SKM-1 treated with dmso at 0.1 percent for 144 hours (cell line): ENCODE measurements around the gene KAT2A.
"Not testable (repeated sequence)": the region's sequence is repeated elsewhere in the genome, so short reads cannot be mapped to it uniquely, and the experiment has no call there.

Experiments
- DNase-seq: peaks from one replicate; lab custom pipeline; 2025; ENCODE audit not compliant: unreplicated experiment; lab: John Stamatoyannopoulos, UW

Gene KAT2A

DNA sequence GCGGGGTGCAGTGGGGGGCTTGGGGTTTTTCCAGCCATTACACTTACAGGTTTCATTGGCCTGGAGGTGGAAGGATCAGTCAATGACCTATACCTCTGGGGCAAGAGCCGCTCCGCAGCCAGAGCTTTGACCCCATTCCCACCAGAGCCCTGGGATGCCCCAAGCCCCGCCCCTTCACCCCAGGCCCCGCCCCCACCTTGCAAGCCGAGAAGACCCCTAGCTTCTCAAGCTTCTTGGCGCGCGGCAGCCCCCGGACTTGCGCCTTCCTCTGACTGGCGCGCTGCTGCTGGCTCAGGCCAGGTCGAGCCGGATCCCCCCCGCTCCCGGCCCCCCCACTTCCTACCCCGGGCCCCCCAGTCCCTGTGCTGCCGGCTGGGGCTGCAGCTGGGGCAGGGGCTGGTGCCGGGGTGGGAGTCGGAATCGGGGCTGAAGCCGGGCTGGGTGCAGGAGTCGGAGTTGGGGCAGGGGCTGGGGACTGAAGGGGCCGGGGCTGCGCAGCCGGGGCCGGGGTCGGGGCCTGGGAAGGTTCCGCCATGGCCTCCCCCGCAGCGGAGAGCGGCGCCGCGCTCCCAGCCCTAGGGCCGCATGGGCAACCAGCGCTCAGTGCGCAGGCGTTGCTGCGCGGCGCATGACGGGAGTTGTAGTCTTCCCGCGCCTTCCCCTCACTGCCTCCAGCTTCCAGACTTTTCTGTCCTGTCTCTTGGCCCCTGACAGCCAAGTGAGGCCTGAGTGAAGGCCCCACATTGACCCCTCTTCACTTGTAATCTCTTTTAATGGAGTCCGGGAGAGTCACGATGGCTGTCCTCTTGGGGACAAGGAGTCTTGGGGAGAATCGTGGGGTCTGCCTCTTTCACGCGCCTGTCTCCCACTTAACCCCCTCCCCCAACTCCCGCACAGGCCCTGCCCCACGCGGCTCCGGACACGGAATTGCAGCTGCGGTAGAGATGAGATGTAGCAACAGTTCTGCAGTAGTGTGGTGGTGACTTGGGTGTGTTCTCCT is at the start of gene KAT2A:
Gene KAT2A, minus strand, starts transcription at position 598 of the 1,000 bp plus-strand sequence. Its CDS starts 63 bp downstream, at position 535.
- peak; percentile 81 for DNase-seq

- DNase-seq: no peak
Measured at GRCh38 chr17:42169351-42169750, 48.2 kb upstream of the KAT2A start.

- DNase-seq: no peak
Measured at GRCh38 chr17:42167807-42168206, 46.6 kb upstream of the KAT2A start.

DNA sequence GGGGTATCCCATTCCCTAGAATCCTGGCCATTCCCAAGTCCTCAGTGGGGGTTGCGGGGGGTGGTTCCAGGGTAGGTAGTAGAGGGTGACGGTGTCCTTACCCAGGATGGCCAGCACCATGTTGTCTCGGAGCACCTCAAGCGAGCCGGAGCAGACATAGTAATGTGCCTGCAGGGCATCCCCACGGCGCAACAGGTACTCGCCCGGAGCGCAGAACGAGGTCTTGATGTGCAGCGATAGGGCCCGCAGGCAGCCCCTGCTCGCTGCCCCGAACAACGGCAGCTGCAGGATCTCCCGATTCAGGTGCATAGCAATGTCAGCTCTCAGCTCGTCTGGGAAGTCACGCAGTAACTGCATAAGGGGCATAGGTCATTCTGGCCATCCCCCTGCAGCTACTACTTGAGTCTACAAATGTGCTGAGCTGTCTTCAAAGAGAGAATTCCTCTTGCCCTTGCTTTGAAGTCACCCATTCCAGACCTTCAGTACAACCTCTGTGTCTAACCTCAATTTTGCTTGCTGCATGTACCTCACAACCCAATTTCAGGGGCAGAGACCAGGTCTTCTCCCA is 45.1 kb upstream of the KAT2A start:
- no peak for DNase-seq

DNA sequence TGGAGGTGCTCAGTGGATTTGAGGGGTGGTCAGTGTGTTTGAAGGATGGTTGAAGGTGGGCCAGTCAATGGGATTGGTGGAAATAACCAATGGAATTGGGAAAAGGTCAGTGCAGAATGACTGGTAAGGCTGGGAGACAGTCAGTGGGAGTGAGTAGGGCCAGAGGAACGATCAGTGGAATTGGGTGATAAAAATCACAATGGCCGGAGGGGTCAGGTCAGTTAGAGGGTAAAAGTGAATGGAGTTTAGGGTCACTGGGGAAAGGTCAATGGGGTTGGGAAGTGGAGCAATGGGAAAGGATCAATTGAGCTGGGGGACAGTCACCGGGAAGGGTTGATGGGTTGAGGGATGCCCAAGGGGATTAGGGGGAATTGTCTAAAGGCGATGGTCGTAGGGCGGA is 44.6 kb upstream of the KAT2A start:
- DNase-seq: no peak

GRCh38 chr17:42163696-42164407 is 42.7 kb upstream of the KAT2A start:
- no peak for DNase-seq

DNA sequence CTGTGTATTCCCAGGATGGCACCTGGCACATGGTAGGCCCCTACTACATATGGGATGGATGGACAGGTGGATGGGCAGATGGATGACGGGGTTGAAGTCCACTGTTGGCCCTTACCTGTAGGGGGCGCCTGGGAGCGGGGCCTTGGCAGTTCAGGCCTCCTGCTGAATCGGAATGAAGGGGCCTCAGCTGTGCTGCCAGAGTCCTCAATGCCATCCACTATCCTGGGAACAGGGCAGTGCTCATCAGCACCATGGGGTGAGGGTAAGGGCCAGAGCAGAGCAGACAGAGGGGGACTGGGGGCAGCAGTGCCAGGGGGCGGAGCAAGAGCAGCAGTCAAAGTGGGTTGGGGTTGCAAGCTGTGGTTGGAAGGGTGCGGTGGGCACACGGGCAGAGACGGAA is 41.9 kb upstream of the KAT2A start:
- peak; percentile 29 for DNase-seq

GRCh38 chr17:42160531-42160910 is 39.4 kb upstream of the KAT2A start:
- DNase-seq: no peak

- DNase-seq: no peak
Measured at GRCh38 chr17:42159796-42160530, 38.8 kb upstream of the KAT2A start.

- no peak for DNase-seq
Measured at GRCh38 chr17:42155614-42156045, 34.5 kb upstream of the KAT2A start.

GRCh38 chr17:42153919-42154742 is 33.0 kb upstream of the KAT2A start:
- DNase-seq: peak; percentile 50

- DNase-seq: no peak
Measured at GRCh38 chr17:42146911-42147607, 25.9 kb upstream of the KAT2A start.

DNA sequence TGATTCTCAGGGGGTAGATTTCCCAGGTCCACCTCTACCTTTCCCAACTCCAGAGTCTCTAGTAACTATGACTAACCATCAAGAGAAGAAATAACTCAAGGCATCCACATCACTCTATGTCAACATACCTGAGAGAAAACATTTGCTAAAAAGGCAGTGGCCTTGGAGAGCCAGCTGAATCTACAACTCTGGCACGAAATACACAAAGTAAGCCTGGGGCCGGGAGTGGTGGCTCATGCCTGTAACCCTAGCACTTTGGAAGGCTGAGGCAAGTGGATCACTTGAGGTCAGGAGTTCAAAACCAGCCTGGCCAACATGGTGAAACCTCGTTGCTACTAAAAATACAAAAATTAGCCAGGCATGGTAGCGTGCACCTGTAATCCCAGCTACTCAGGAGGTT is 22.0 kb upstream of the KAT2A start:
- not testable (repeated sequence) for DNase-seq

GRCh38 chr17:42142371-42142896 is 21.3 kb upstream of the KAT2A start:
- DNase-seq: no peak

DNA sequence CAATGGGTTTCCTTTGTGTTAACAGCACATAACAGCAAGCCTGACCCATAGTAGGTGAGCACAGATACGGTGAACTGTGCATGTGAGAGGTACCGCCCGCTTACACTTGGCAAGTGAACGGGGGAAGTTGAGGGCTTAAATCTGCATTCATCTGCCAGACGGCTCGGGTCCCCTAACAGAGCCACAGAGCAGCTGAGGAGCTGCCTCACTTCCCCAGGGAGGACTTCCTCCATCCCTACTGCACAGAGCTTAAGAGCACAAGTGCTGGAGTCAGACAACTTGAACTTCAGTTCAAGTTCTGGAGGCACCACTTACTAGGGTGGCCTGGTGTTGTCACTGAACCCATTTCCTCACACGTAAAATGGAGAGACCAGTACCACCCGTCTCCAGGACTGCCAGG is 20.2 kb upstream of the KAT2A start:
- no peak for DNase-seq

DNA sequence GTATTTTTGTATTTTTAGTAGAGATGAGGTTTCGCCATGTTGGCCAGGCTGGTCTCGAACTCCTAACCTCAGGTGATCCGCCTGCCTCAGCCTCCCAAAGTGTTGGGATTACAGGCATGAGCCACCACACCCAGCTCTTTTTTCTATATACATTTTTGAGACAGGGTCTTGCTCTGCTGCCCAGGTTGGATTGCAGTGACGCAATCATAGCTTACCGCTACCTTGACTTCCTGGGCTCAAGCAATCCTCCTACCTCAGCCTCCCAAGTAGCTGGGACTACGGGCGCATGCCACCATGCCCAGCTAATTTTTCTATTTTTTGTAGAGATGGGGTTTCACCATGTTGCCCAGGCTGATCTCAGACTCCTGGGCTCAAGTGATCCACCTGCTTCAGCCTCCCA is 19.5 kb upstream of the KAT2A start:
- not testable (repeated sequence) for DNase-seq

- DNase-seq: no peak
Measured at GRCh38 chr17:42138749-42139492, 17.8 kb upstream of the KAT2A start.

DNA sequence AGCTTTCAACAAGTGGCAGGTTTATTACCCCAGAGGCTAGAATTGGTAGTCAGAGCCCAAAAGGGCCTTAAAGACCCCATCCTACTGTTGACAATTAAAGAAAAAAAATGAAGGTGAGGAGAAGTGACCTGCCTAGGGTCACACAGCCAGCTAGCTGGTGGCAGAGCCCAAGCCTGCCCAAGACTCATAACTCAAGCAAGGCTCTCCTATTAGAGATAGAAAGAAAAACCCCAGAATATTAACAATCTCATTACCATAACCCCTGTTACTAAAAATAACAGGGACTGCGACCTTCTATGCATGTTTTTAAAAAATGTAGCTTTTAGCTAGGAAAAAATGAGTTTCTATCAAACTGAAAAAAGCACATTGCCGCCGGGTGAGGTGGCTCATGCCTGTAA is 15.5 kb upstream of the KAT2A start:
- no peak for DNase-seq
